ENCODE data around the gene ROS1.
"Not testable (repeated sequence)": the region's sequence is repeated elsewhere in the genome, so short reads cannot be mapped to it uniquely, and the experiment has no call there.

Gene ROS1

GRCh38 chr6:117393045-117393444 is 32.7 kb downstream of the ROS1 start:
- no peaks in the 10 kb centered on the region for H3K9me3 ChIP-seq (replicated peaks in 1 of 11)
- no peak overlapping the region for H3K9ac ChIP-seq
- no peaks in the 10 kb centered on the region for H3K36me3 ChIP-seq
- TF ChIP-seq Cebpa-rat (IDR thresholded peaks at IDR 0.05): no peak
- no peak overlapping the region for H3K27ac ChIP-seq
- H3K4me1 ChIP-seq: no peaks in the 10 kb centered on the region
- H3K27me3 ChIP-seq: no peaks in the 10 kb centered on the region
- H3K4me3 ChIP-seq: no peak overlapping the region
- H4K20me1 ChIP-seq: no peaks in the 10 kb centered on the region
- no peak overlapping the region for H3K4me2 ChIP-seq

GRCh38 chr6:117391874-117392583 is 33.7 kb downstream of the ROS1 start:
- Histone ChIP-seq H3K27me3 (no peaks in the 10 kb centered on the region), H3K4me1 (no peaks in the 10 kb centered on the region), H3K9me3 (replicated peaks in 1 of 11) (no peaks in the 10 kb centered on the region), H3K36me3 (no peaks in the 10 kb centered on the region), H3K9ac (no peak overlapping the region), H3K27ac (no peak overlapping the region), H3K4me3 (no peak overlapping the region), H3K4me2 (no peak overlapping the region), H4K20me1 (no peaks in the 10 kb centered on the region)
- TF ChIP-seq Cebpa-rat (IDR thresholded peaks at IDR 0.05): no peak

GRCh38 chr6:117389227-117390057 is 36.3 kb downstream of the ROS1 start:
- Histone ChIP-seq H3K9ac (no peak overlapping the region), H3K4me3 (no peak overlapping the region), H3K4me2 (no peak overlapping the region)

GRCh38 chr6:117387454-117387974 is 38.2 kb downstream of the ROS1 start:
- H3K36me3 ChIP-seq: no peaks in the 10 kb centered on the region
- H3K4me3 ChIP-seq: no peak overlapping the region
- H3K9me3 ChIP-seq (replicated peaks in 1 of 11): no peaks in the 10 kb centered on the region
- H3K27ac ChIP-seq: no peak overlapping the region
- no peaks in the 10 kb centered on the region for H4K20me1 ChIP-seq
- H3K27me3 ChIP-seq: no peaks in the 10 kb centered on the region
- no peak overlapping the region for H3K4me2 ChIP-seq
- TF ChIP-seq Cebpa-rat (IDR thresholded peaks at IDR 0.05): no peak
- no peaks in the 10 kb centered on the region for H3K4me1 ChIP-seq
- H3K9ac ChIP-seq: no peak overlapping the region

More at GRCh38 chr6:117389227-117390057, 36.3 kb downstream of the ROS1 start:
- Histone ChIP-seq H3K36me3 (no peaks in the 10 kb centered on the region), H3K27ac (no peak overlapping the region), H3K4me1 (no peaks in the 10 kb centered on the region), H3K27me3 (no peaks in the 10 kb centered on the region), H4K20me1 (no peaks in the 10 kb centered on the region), H3K9me3 (replicated peaks in 1 of 11) (no peaks in the 10 kb centered on the region)
- peak in 1 of 11 experiments; percentile 13; a peak in 1 of 22 replicates for TF ChIP-seq Cebpa-rat (IDR thresholded peaks at IDR 0.05)

GRCh38 chr6:117384659-117385058 is 41.1 kb downstream of the ROS1 start:
- H3K9me3 ChIP-seq (replicated peaks in 1 of 11): no peaks in the 10 kb centered on the region
- H3K9ac ChIP-seq: no peak overlapping the region
- H3K27me3 ChIP-seq: no peaks in the 10 kb centered on the region
- H3K4me3 ChIP-seq: no peak overlapping the region
- no peak overlapping the region for H3K27ac ChIP-seq
- no peaks in the 10 kb centered on the region for H3K4me1 ChIP-seq
- H4K20me1 ChIP-seq: no peaks in the 10 kb centered on the region
- no peak overlapping the region for H3K4me2 ChIP-seq
- H3K36me3 ChIP-seq: no peaks in the 10 kb centered on the region
- no peak for TF ChIP-seq Cebpa-rat (IDR thresholded peaks at IDR 0.05)

- H3K9ac ChIP-seq: no peak overlapping the region
Observed at GRCh38 chr6:117381749-117382148, 44.0 kb downstream of the ROS1 start.

GRCh38 chr6:117380298-117380697 is 45.4 kb downstream of the ROS1 start:
- Histone ChIP-seq H3K4me1 (no peaks in the 10 kb centered on the region), H3K36me3 (no peaks in the 10 kb centered on the region), H4K20me1 (no peaks in the 10 kb centered on the region), H3K9me3 (replicated peaks in 1 of 11) (peaks cover 0 to 7% (median 1%) of the 10 kb centered on the region in 11 experiments; a peak in 12 of 22 replicates), H3K4me2 (no peak overlapping the region), H3K27ac (no peak overlapping the region), H3K4me3 (no peak overlapping the region), H3K9ac (no peak overlapping the region), H3K27me3 (no peaks in the 10 kb centered on the region)
- TF ChIP-seq Cebpa-rat (IDR thresholded peaks at IDR 0.05): no peak

More at GRCh38 chr6:117381749-117382148, 44.0 kb downstream of the ROS1 start:
- no peaks in the 10 kb centered on the region for H3K4me1 ChIP-seq
- no peaks in the 10 kb centered on the region for H3K36me3 ChIP-seq
- no peaks in the 10 kb centered on the region for H3K27me3 ChIP-seq
- H3K4me2 ChIP-seq: no peak overlapping the region
- TF ChIP-seq Cebpa-rat (IDR thresholded peaks at IDR 0.05): no peak
- no peaks in the 10 kb centered on the region for H4K20me1 ChIP-seq
- H3K4me3 ChIP-seq: no peak overlapping the region
- H3K27ac ChIP-seq: no peak overlapping the region
- H3K9me3 ChIP-seq (replicated peaks in 1 of 11): 0 out of 22 replicates have a peak, but pooled peaks cover 0 to 5% (median 0%) of the 10 kb centered on the region in 11 experiments

GRCh38 chr6:117375446-117375845 is 50.3 kb downstream of the ROS1 start:
- Histone ChIP-seq H3K4me2 (no peak overlapping the region), H3K27ac (no peak overlapping the region), H3K9me3 (replicated peaks in 1 of 11) (peaks cover 20 to 29% (median 25%) of the 10 kb centered on the region in 11 experiments), H3K9ac (no peak overlapping the region), H3K36me3 (no peaks in the 10 kb centered on the region), H4K20me1 (no peaks in the 10 kb centered on the region), H3K27me3 (no peaks in the 10 kb centered on the region), H3K4me3 (no peak overlapping the region), H3K4me1 (peaks cover 0 to 7% (median 0%) of the 10 kb centered on the region in 10 experiments; a peak in 2 of 20 replicates)
- no peak for TF ChIP-seq Cebpa-rat (IDR thresholded peaks at IDR 0.05)

- Histone ChIP-seq H3K9me3 (replicated peaks in 1 of 11) (peaks cover 20 to 29% (median 25%) of the 10 kb centered on the region in 11 experiments), H3K36me3 (no peaks in the 10 kb centered on the region), H3K4me3 (no peak overlapping the region), H3K9ac (no peak overlapping the region), H3K4me2 (no peak overlapping the region), H3K4me1 (peaks cover 0 to 13% (median 2%) of the 10 kb centered on the region in 10 experiments; a peak in 5 of 20 replicates), H4K20me1 (no peaks in the 10 kb centered on the region), H3K27ac (no peak overlapping the region), H3K27me3 (no peaks in the 10 kb centered on the region)
- TF ChIP-seq Cebpa-rat (IDR thresholded peaks at IDR 0.05): no peak
Observed at GRCh38 chr6:117373211-117373813, 52.4 kb downstream of the ROS1 start.

- H3K4me2 ChIP-seq, H3K9ac ChIP-seq: not testable (repeated sequence)
Observed at GRCh38 chr6:117372289-117372688, 53.5 kb downstream of the ROS1 start.

More at GRCh38 chr6:117372289-117372688, 53.5 kb downstream of the ROS1 start:
- H3K36me3 ChIP-seq, H3K4me3 ChIP-seq, H3K27ac ChIP-seq, H3K27me3 ChIP-seq, H4K20me1 ChIP-seq: not testable (repeated sequence)
- Histone ChIP-seq H3K4me1 (peaks cover 0 to 13% (median 2%) of the 10 kb centered on the region in 10 experiments; a peak in 5 of 20 replicates), H3K9me3 (replicated peaks in 1 of 11) (peaks cover 20 to 29% (median 25%) of the 10 kb centered on the region in 11 experiments)

Data from BLaER1 treated with 17β-estradiol and CSF1 and Interleukin-3, amounts not matched to agents 10 nM and 100 nM (cell line).